IPS-18a (cell line): ENCODE measurements around the gene JMJD1C.
"Not testable (repeated sequence)": the region's sequence is repeated elsewhere in the genome, so short reads cannot be mapped to it uniquely, and the experiment has no call there.

Experiments used
- H3K27ac ChIP-seq: one replicate; pipeline ENCODE4 v1.5.1; 2013; ENCODE audit warnings: low read length
- H3K27me3 ChIP-seq: one replicate; pipeline ENCODE4 v1.6.1; 2013; ENCODE audit warnings: mild to moderate bottlenecking, low read length; ENCODE audit not compliant: control insufficient read depth, insufficient read depth
- H3K36me3 ChIP-seq: one replicate; pipeline ENCODE4 v1.6.1; 2013; ENCODE audit warnings: low read depth, low read length; ENCODE audit not compliant: control insufficient read depth
- H3K4me1 ChIP-seq: one replicate; pipeline ENCODE4 v1.6.1; 2013; ENCODE audit warnings: low read depth, low read length; ENCODE audit not compliant: control insufficient read depth
- H3K4me3 ChIP-seq: one replicate; pipeline ENCODE4 v1.5.1; 2013; ENCODE audit warnings: low read length
- H3K9ac ChIP-seq: one replicate; pipeline ENCODE4 v1.6.1; 2013; ENCODE audit warnings: mild to moderate bottlenecking, low read length, moderate library complexity
- H3K9me3 ChIP-seq: one replicate; pipeline ENCODE4 v1.6.1; 2013; ENCODE audit warnings: low read depth, low read length; ENCODE audit not compliant: control insufficient read depth

JMJD1C gene

GRCh38 chr10:63246356-63246755 is 219.4 kb downstream of the JMJD1C start:
- H3K9ac ChIP-seq = no peak overlapping the region
- H3K27me3 ChIP-seq = no peaks in the 10 kb centered on the region
- H3K36me3 ChIP-seq = peaks cover 4% of the 10 kb centered on the region
- H3K4me3 ChIP-seq = no peak overlapping the region
- H3K27ac ChIP-seq = no peak overlapping the region
- no peaks in the 10 kb centered on the region for H3K9me3 ChIP-seq
- H3K4me1 ChIP-seq = peaks cover 16% of the 10 kb centered on the region

- Histone ChIP-seq H3K4me1 (peaks cover 20% of the 10 kb centered on the region), H3K9ac (no peak overlapping the region), H3K27me3 (no peaks in the 10 kb centered on the region), H3K4me3 (no peak overlapping the region), H3K9me3 (no peaks in the 10 kb centered on the region), H3K27ac (no peak overlapping the region), H3K36me3 (peaks cover 3% of the 10 kb centered on the region)
Measured at GRCh38 chr10:63241841-63242281, 223.9 kb downstream of the JMJD1C start.

- H3K27ac ChIP-seq = no peak overlapping the region
- H3K4me1 ChIP-seq = peaks cover 20% of the 10 kb centered on the region
- no peaks in the 10 kb centered on the region for H3K27me3 ChIP-seq
- H3K9ac ChIP-seq = no peak overlapping the region
- peaks cover 3% of the 10 kb centered on the region for H3K36me3 ChIP-seq
- no peaks in the 10 kb centered on the region for H3K9me3 ChIP-seq
- H3K4me3 ChIP-seq = no peak overlapping the region
Measured at GRCh38 chr10:63240807-63241206, 225.0 kb downstream of the JMJD1C start.

- H3K4me1 ChIP-seq = peaks cover 11% of the 10 kb centered on the region
- H3K36me3 ChIP-seq = peaks cover 3% of the 10 kb centered on the region
- no peak overlapping the region for H3K27ac ChIP-seq
Measured at GRCh38 chr10:63238501-63238900, 227.3 kb downstream of the JMJD1C start.

GRCh38 chr10:63237396-63237795 is 228.4 kb downstream of the JMJD1C start:
- Histone ChIP-seq H3K9ac (no peak overlapping the region), H3K9me3 (no peaks in the 10 kb centered on the region), H3K4me3 (no peak overlapping the region), H3K4me1 (peaks cover 11% of the 10 kb centered on the region), H3K27ac (no peak overlapping the region), H3K36me3 (peaks cover 3% of the 10 kb centered on the region), H3K27me3 (no peaks in the 10 kb centered on the region)

More at GRCh38 chr10:63238501-63238900, 227.3 kb downstream of the JMJD1C start:
- Histone ChIP-seq H3K9ac (no peak overlapping the region), H3K4me3 (no peak overlapping the region), H3K27me3 (no peaks in the 10 kb centered on the region), H3K9me3 (no peaks in the 10 kb centered on the region)

GRCh38 chr10:63236113-63236935 is 229.5 kb downstream of the JMJD1C start:
- H3K9ac ChIP-seq = no peak overlapping the region
- no peaks in the 10 kb centered on the region for H3K9me3 ChIP-seq
- H3K27ac ChIP-seq = no peak overlapping the region
- H3K36me3 ChIP-seq = peaks cover 3% of the 10 kb centered on the region
- peaks cover 4% of the 10 kb centered on the region for H3K4me1 ChIP-seq
- H3K4me3 ChIP-seq = no peak overlapping the region
- H3K27me3 ChIP-seq = no peaks in the 10 kb centered on the region

GRCh38 chr10:63235136-63235535 is 230.6 kb downstream of the JMJD1C start:
- H3K36me3 ChIP-seq, H3K27ac ChIP-seq, H3K4me3 ChIP-seq, H3K9me3 ChIP-seq, H3K27me3 ChIP-seq, H3K9ac ChIP-seq, H3K4me1 ChIP-seq: not testable (repeated sequence)

GRCh38 chr10:63229161-63229560 is 236.6 kb downstream of the JMJD1C start:
- no peak overlapping the region for H3K27ac ChIP-seq
- no peak overlapping the region for H3K4me3 ChIP-seq
- no peaks in the 10 kb centered on the region for H3K9me3 ChIP-seq
- no peak overlapping the region for H3K9ac ChIP-seq
- H3K36me3 ChIP-seq = peaks cover 3% of the 10 kb centered on the region
- no peaks in the 10 kb centered on the region for H3K27me3 ChIP-seq
- no peaks in the 10 kb centered on the region for H3K4me1 ChIP-seq

GRCh38 chr10:63228237-63228636 is 237.5 kb downstream of the JMJD1C start:
- H3K9ac ChIP-seq = no peak overlapping the region
- H3K27ac ChIP-seq = no peak overlapping the region
- H3K4me3 ChIP-seq = no peak overlapping the region
- peaks cover 3% of the 10 kb centered on the region for H3K36me3 ChIP-seq
- H3K9me3 ChIP-seq = no peaks in the 10 kb centered on the region
- H3K4me1 ChIP-seq = no peaks in the 10 kb centered on the region
- no peaks in the 10 kb centered on the region for H3K27me3 ChIP-seq

- no peak overlapping the region for H3K27ac ChIP-seq
- peaks cover 3% of the 10 kb centered on the region for H3K36me3 ChIP-seq
- no peaks in the 10 kb centered on the region for H3K4me1 ChIP-seq
- H3K27me3 ChIP-seq = no peaks in the 10 kb centered on the region
- H3K9ac ChIP-seq = no peak overlapping the region
- no peak overlapping the region for H3K4me3 ChIP-seq
- no peaks in the 10 kb centered on the region for H3K9me3 ChIP-seq
Measured at GRCh38 chr10:63227207-63227895, 238.4 kb downstream of the JMJD1C start.

GRCh38 chr10:63224241-63224640 is 241.5 kb downstream of the JMJD1C start:
- Histone ChIP-seq H3K9me3 (no peaks in the 10 kb centered on the region), H3K4me1 (peaks cover 9% of the 10 kb centered on the region), H3K36me3 (peaks cover 3% of the 10 kb centered on the region), H3K27ac (no peak overlapping the region), H3K4me3 (no peak overlapping the region), H3K27me3 (no peaks in the 10 kb centered on the region), H3K9ac (no peak overlapping the region)
